ENCODE results near the gene C1orf50. TPM values are rescaled to one million over a fixed set of nuclear protein-coding genes. Genes with fewer than 3 reads are reported as not detected.
A peak's percentile ranks its signal among the peaks of the same experiment; 100 is the strongest.

Gene C1orf50
- total RNA-seq, 1 experiment from 2014 or later = 3.8 TPM

DNA sequence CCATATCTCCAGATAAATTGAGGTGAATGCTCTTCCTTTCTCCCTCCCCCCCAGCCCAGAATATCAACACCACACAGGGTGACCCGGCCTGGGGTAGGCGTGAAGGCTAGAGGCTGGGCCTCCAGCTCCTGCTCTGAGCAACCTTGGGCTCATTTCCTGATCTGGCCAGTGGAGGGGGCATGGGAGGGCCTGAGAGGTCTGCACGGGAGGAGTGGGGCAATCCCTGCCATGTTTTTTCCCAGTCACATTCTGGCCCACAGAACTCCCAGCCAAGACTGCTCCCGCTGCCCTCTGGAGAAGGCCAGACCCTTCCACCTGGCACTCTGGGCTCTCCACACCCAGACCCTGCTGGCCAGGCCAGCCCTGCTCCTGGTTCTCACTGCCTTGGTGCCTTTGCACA lies 30.9 kb upstream of the C1orf50 start:
- Histone ChIP-seq H3K9me3 (replicated peaks) (no peaks in the 10 kb centered on the region), H3K36me3 (no peaks in the 10 kb centered on the region), H3K27me3 (no peaks in the 10 kb centered on the region), H3K27ac (no peak overlapping the region), H3K4me3 (no peak overlapping the region), H3K4me1 (peaks cover 3% of the 10 kb centered on the region; the same call in 1 of the 2 replicates)
- no peak for DNase-seq

DNA sequence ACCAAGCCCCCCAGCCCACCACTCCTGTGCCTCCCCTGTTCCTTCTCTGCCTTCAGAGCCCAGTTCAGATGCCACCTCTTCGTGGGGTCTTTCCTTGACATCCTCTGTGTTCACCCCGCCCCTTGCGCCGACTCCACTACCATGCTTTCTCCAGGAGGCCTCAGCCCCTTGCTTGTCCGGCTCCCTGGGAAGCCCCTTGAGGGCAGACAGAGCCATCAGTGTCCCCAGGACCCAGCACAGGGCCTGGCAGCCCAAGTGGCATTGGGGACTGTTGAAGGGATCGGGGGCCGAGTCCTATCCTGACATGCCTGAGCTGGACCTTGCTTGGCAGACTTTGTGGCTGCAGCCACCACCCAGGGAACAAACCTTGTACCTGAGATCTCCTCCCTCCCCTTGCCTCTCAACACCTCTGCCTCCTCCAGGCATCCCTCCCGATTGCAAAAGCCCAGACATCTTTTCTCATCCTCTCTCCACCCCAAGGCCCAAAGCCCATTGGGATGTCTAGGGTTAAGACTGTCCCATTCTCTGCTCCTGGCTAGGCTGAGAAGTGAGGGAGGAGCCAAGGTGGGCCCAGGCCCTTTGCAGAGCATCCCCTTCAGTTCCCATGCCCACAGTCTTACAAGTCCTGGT lies 30.4 kb upstream of the C1orf50 start:
- Histone ChIP-seq H3K4me1 (peaks cover 3% of the 10 kb centered on the region; the same call in 1 of the 2 replicates), H3K27ac (no peak overlapping the region), H3K36me3 (no peaks in the 10 kb centered on the region), H3K9me3 (replicated peaks) (no peaks in the 10 kb centered on the region), H3K27me3 (no peaks in the 10 kb centered on the region), H3K4me3 (no peak overlapping the region)
- no peak for DNase-seq

- peaks cover 3% of the 10 kb centered on the region; the same call in 1 of the 2 replicates for H3K4me1 ChIP-seq
- no peaks in the 10 kb centered on the region for H3K27me3 ChIP-seq
- no peaks in the 10 kb centered on the region for H3K36me3 ChIP-seq
- H3K4me3 ChIP-seq = no peak overlapping the region
- no peak overlapping the region for H3K27ac ChIP-seq
- H3K9me3 ChIP-seq (replicated peaks) = no peaks in the 10 kb centered on the region
- DNase-seq = no peak
Measured at GRCh38 chr1:42737257-42737656, 29.8 kb upstream of the C1orf50 start.

GRCh38 chr1:42737986-42738677 lies 28.9 kb upstream of the C1orf50 start:
- no peak for DNase-seq
- Histone ChIP-seq H3K9me3 (replicated peaks) (no peaks in the 10 kb centered on the region), H3K27ac (no peak overlapping the region), H3K36me3 (no peaks in the 10 kb centered on the region), H3K4me1 (peaks cover 11% of the 10 kb centered on the region; the same call in 1 of the 2 replicates), H3K4me3 (no peak overlapping the region), H3K27me3 (no peaks in the 10 kb centered on the region)

DNA sequence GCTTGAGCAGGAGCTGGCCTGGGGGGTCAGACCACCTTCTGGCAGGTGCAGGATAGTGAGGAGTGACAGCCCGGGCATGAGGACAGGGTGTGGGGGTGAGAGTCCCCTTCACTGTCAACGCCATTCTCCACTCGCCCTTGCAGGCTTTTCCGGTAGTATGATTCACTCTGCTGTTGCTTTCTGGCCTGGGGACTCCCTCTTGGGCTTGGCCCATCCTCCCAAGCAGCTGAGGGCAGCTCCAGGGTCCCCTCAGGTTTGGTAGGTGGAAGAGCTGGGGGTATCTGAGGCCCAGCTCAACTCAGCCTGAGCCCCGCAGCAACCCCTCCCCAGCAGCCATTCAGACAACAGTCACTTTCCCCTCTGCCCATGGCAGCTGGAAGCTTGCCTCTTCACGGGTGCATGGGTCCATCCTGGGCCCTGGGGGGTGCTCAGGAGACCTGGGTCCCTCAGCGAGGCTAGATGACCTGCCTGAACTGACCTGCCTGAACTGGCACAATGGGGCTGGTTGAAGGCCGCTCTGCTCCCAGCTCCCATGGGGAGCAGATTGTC lies 28.3 kb upstream of the C1orf50 start:
- DNase-seq = no peak
- no peaks in the 10 kb centered on the region for H3K9me3 ChIP-seq (replicated peaks)
- no peaks in the 10 kb centered on the region for H3K27me3 ChIP-seq
- H3K36me3 ChIP-seq = no peaks in the 10 kb centered on the region
- H3K27ac ChIP-seq = no peak overlapping the region
- peaks cover 15% of the 10 kb centered on the region; the same call in 1 of the 2 replicates for H3K4me1 ChIP-seq
- H3K4me3 ChIP-seq = no peak overlapping the region

DNA sequence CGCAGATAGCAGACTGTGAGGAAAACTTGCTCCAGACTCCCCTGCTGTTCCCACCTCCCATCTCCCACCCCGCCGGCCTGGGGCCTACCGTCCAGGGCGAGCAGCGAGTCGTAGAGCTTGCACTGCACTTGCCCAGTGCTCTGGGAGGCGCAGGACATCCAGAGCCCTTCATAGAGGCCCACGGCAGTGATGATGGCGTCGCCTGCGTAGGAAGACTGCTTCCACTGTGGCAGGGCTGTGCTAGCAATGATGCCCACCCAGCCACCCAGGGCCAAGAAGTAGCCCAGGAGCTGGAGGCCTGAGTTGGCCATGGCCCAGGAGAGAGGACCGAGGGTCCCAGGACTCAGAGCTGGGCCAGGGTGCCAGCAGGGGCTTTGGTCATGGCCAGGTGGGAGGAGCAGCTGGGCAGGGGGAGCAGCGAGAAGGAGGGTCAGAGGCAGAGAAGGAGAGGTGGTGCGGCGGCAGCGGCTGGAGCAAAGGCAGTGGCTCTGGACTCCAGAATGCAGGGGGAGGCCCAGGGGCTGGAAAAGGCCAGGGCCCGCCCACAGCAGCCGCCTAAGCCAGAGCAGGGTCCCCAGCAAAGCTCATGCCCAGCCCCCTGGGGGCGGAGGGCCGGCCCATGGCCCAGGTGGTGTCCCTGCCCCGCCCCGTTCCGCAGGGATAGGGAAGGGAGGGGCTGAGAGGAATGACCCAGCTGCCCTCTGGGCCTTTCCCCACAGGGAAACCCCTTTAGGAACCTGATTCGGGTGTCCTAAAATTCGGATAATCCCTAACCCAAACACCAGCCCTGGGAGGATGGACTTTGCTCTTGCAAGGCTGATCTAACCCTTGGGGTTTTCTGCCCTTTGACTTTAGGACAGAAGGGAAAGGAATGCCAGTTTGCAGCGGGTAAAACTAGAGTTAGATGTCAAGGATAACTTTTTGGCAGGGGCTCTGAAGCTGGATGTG lies 27.0 kb upstream of the C1orf50 start, which contains the start of gene CLDN19:
Gene CLDN19, minus strand, starts transcription at position 484 of the 948 bp plus-strand sequence. Its CDS starts 173 bp downstream, at position 311.
- Histone ChIP-seq H3K9me3 (replicated peaks) (no peaks in the 10 kb centered on the region), H3K36me3 (no peaks in the 10 kb centered on the region), H3K27ac (no peak within 1 kb of the TSS), H3K27me3 (no peaks in the 10 kb centered on the region), H3K4me3 (no peak within 1 kb of the TSS), H3K4me1 (peaks cover 15% of the 10 kb centered on the region; the same call in 1 of the 2 replicates)
- DNase-seq = peak; percentile 26 to 44

GRCh38 chr1:42740851-42741580 lies 26.0 kb upstream of the C1orf50 start:
- Histone ChIP-seq H3K27me3 (no peaks in the 10 kb centered on the region), H3K4me1 (peaks cover 15% of the 10 kb centered on the region; the same call in 1 of the 2 replicates), H3K9me3 (replicated peaks) (no peaks in the 10 kb centered on the region), H3K27ac (no peak overlapping the region), H3K4me3 (no peak overlapping the region), H3K36me3 (peaks cover 2% of the 10 kb centered on the region; the same call in 1 of the 2 replicates)
- DNase-seq = no peak

GRCh38 chr1:42741706-42742105 lies 25.3 kb upstream of the C1orf50 start:
- no peaks in the 10 kb centered on the region for H3K27me3 ChIP-seq
- no peak overlapping the region for H3K4me3 ChIP-seq
- no peak for DNase-seq
- H3K4me1 ChIP-seq = peaks cover 15% of the 10 kb centered on the region; the same call in 1 of the 2 replicates
- H3K36me3 ChIP-seq = peaks cover 2% of the 10 kb centered on the region; the same call in 1 of the 2 replicates
- no peak overlapping the region for H3K27ac ChIP-seq
- H3K9me3 ChIP-seq (replicated peaks) = no peaks in the 10 kb centered on the region

- Histone ChIP-seq H3K9me3 (replicated peaks) (no peaks in the 10 kb centered on the region), H3K27ac (peak overlapping the region; percentile 68; the same call in 1 of the 2 replicates), H3K4me3 (no peak overlapping the region), H3K27me3 (no peaks in the 10 kb centered on the region), H3K4me1 (peaks cover 15% of the 10 kb centered on the region; the same call in 1 of the 2 replicates), H3K36me3 (peaks cover 2% of the 10 kb centered on the region; the same call in 1 of the 2 replicates)
- no peak for DNase-seq
Measured at GRCh38 chr1:42742141-42742540, 24.9 kb upstream of the C1orf50 start.

GRCh38 chr1:42742617-42743316 lies 24.3 kb upstream of the C1orf50 start:
- Histone ChIP-seq H3K4me3 (peak overlapping the region; percentile 34), H3K27me3 (no peaks in the 10 kb centered on the region), H3K36me3 (peaks cover 2% of the 10 kb centered on the region; the same call in 1 of the 2 replicates), H3K4me1 (peaks cover 15% of the 10 kb centered on the region; the same call in 1 of the 2 replicates), H3K27ac (peak overlapping the region; percentile 68), H3K9me3 (replicated peaks) (no peaks in the 10 kb centered on the region)
- peak; percentile 40 to 71 for DNase-seq

- peak overlapping the region; percentile 68 for H3K27ac ChIP-seq
- no peaks in the 10 kb centered on the region for H3K9me3 ChIP-seq (replicated peaks)
- H3K27me3 ChIP-seq = no peaks in the 10 kb centered on the region
- H3K4me3 ChIP-seq = peak overlapping the region; percentile 34
- H3K36me3 ChIP-seq = peaks cover 2% of the 10 kb centered on the region; the same call in 1 of the 2 replicates
- peaks cover 15% of the 10 kb centered on the region; the same call in 1 of the 2 replicates for H3K4me1 ChIP-seq
- peak; percentile 72 to 77 for DNase-seq
Measured at GRCh38 chr1:42743317-42744147, 23.5 kb upstream of the C1orf50 start.

GRCh38 chr1:42744148-42744413 lies 23.0 kb upstream of the C1orf50 start:
- H3K4me3 ChIP-seq = no peak overlapping the region
- peaks cover 2% of the 10 kb centered on the region; the same call in 1 of the 2 replicates for H3K36me3 ChIP-seq
- DNase-seq = no peak
- no peaks in the 10 kb centered on the region for H3K27me3 ChIP-seq
- no peaks in the 10 kb centered on the region for H3K9me3 ChIP-seq (replicated peaks)
- peaks cover 15% of the 10 kb centered on the region; the same call in 1 of the 2 replicates for H3K4me1 ChIP-seq
- no peak overlapping the region for H3K27ac ChIP-seq
